Urinary bladder (tissue), 4 donors: ENCODE results near the gene PNKD. TPM values are rescaled to one million over a fixed set of nuclear protein-coding genes. Genes with fewer than 3 reads are reported as not detected.

Experiments used
- DNase-seq: peaks from one replicate; pipeline ENCODE4 v3.0.0-alpha.2; 2015; ENCODE audit errors: extremely low spot score
- H3K27ac ChIP-seq: one replicate; pipeline ENCODE4 v1.5.1; 2013; ENCODE audit warnings: low read depth, mild to moderate bottlenecking, moderate library complexity
- H3K36me3 ChIP-seq: one replicate; pipeline ENCODE4 v1.6.1; 2013; ENCODE audit warnings: mild to moderate bottlenecking, moderate library complexity; ENCODE audit not compliant: insufficient read depth
- H3K4me1 ChIP-seq: one replicate; pipeline ENCODE4 v1.6.1; 2013; ENCODE audit warnings: mild to moderate bottlenecking, moderate library complexity; ENCODE audit not compliant: insufficient read depth
- H3K4me3 ChIP-seq: one replicate; pipeline ENCODE4 v1.5.1; 2013; ENCODE audit warnings: low read depth, low read length
- WGBS: extraction: QIAGEN DNeasy Blood & Tissue Kit; methylation state at CpG from one replicate; pipeline ENCODE4 v1.1.7; 2013; 5-methylcytosine and 5-hydroxymethylcytosine counted together
- polyA plus RNA-seq: library from polyadenylated mRNA; stranded (reverse); fragments of 200-250 nt; gene quantifications from one replicate; pipeline ENCODE4 v1.2.3, GENCODE V29; 2013
- small RNA-seq: library from RNA; depleted of rRNA; stranded (forward); fragments of <200 nt; gene quantifications from one replicate; pipeline ENCODE3, GENCODE V24; 2014
- total RNA-seq: library from RNA; depleted of rRNA; stranded (reverse); fragments of >200 nt; gene quantifications from one replicate; pipeline ENCODE4 v1.2.3, GENCODE V29; 2014
- donor health status: healthy with polysubstance abuse.
- donor health status: healthy.

The PNKD gene
- total and polyA plus RNA-seq, 2 donors: 24.6 to 92.7 TPM

DNA sequence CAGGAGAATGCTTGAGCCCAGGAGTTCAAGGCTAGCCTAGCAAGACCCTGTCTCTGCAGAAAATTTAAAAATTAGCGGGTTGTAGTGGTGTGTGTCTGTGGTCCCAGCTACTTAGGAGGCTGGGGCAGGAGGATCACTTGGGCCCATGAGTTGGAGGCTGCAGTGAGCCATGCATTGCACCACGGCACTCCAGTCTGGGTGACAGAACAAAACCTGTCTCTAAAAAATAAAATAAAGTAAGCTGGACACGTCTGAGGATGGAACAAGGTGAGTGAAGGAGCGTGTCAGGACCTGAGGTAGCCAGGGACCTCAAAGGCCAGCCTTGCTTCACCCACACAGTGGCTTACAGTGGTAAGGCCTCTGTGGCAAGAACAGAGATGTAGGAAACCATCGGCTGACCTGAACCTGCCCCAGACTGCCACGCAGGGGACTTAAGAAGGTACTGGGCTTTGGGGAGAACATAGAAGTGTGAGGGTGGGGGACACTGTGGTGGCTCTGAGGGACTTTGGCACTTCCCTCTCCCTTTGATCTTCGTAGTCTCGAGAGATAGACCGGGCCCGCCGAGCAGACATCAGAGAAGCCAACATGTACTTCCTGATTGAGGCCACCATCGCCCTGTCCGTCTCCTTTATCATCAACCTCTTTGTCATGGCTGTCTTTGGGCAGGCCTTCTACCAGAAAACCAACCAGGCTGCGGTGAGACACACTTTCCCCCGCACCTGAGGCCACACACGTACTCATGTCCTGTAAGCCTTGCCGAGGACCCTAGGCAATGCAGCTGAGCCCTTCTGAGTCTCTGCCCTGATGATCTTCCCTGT is 119.2 kb downstream of the PNKD start:
- H3K36me3 ChIP-seq: no peaks in the 10 kb centered on the region
- no peak overlapping the region for H3K4me3 ChIP-seq
- 92% methylated on average over 17 of the region's 17 CpGs for WGBS
- DNase-seq: no peak
- no peak overlapping the region for H3K27ac ChIP-seq
- H3K4me1 ChIP-seq: no peaks in the 10 kb centered on the region

DNA sequence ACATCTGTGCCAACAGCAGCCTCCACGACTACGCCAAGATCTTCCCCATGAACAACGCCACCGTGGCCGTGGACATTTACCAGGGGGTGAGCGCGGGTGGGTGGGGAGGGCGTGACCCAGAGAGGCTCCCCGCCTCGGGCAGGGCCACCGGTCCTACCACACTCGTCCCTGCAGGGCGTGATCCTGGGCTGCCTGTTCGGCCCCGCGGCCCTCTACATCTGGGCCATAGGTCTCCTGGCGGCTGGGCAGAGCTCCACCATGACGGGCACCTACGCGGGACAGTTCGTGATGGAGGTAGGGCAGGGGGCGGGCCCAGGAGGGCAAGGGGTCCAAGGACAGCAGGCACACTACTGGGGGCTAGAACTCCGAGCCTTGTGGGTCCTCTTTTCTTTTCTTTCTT is 120.9 kb downstream of the PNKD start:
- WGBS: 92% methylated on average over 23 of the region's 23 CpGs
- Histone ChIP-seq H3K27ac (no peak overlapping the region), H3K36me3 (no peaks in the 10 kb centered on the region), H3K4me1 (no peaks in the 10 kb centered on the region), H3K4me3 (no peak overlapping the region)
- DNase-seq: no peak

DNA sequence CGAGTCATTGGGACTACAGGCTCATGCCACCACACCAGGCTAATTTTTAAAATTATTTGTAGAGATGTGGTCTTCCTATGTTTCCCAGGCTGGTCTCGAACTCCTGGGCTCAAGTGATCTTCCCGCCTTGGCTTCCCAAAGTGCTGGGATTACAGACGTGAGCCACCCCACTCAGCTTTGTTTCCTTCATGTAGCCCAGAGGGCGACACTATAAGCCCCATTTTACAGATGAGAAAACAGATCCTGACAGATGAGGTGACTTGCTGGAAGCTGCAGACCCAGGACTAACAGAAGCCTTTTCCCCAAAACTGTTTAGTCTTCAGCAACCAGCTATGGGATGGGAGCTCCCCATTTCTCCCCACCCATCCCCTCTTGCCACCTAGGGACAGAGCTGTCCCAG is 122.1 kb downstream of the PNKD start:
- DNase-seq: no peak
- Histone ChIP-seq H3K36me3 (no peaks in the 10 kb centered on the region), H3K4me3 (no peak overlapping the region), H3K4me1 (no peaks in the 10 kb centered on the region), H3K27ac (no peak overlapping the region)
- 93% methylated on average over 5 of the region's 5 CpGs for WGBS

DNA sequence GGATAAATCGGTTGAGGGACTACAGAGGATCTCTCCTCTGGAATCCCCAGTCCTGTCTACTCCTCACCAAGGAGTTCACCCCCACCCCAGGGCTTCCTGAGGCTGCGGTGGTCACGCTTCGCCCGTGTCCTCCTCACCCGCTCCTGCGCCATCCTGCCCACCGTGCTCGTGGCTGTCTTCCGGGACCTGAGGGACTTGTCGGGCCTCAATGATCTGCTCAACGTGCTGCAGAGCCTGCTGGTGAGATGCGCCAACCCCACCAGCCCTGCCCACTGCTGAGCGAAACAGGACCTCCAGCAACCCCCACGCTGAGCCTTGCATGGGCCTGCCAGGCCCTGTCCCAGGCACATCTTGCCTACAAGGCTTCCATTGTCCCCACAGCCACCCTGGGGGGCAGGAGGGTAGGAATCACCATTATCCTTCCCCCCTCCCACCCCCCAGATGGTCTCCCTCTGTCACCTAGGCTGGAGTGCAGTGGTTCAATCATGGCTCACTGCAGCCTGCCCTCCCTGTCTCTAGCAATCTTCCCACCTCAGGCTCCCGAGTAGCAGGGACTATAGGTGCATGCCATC is 122.7 kb downstream of the PNKD start:
- H3K27ac ChIP-seq: no peak overlapping the region
- no peak for DNase-seq
- 84% methylated on average over 16 of the region's 16 CpGs for WGBS
- no peaks in the 10 kb centered on the region for H3K4me1 ChIP-seq
- H3K36me3 ChIP-seq: no peaks in the 10 kb centered on the region
- no peak overlapping the region for H3K4me3 ChIP-seq

DNA sequence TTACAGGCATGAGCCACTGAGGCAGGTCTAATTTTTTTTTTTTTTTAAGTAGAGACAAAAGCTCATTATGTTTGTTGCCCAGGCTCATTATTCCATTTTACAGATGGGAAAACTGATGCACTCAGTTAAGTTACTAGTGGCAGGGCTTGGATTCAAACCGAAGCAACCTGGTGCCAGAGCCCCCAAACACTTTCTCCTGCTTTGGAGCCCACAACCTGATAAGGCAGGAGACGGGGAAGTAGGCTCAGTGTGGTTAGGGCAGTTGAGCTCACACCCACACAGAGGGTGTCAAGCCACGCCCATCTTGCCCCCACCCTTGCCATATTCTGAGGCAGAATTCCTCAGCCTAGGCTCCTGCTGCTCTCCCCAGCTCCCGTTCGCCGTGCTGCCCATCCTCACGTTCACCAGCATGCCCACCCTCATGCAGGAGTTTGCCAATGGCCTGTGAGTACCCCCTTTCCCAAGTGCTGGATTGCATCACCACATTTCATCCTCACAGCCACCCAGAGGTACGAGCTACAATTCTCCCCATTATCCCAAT is 123.5 kb downstream of the PNKD start:
- 71% methylated on average over 8 of the region's 8 CpGs for WGBS
- Histone ChIP-seq H3K36me3 (no peaks in the 10 kb centered on the region), H3K4me3 (no peak overlapping the region), H3K4me1 (no peaks in the 10 kb centered on the region), H3K27ac (no peak overlapping the region)
- DNase-seq: no peak

DNA sequence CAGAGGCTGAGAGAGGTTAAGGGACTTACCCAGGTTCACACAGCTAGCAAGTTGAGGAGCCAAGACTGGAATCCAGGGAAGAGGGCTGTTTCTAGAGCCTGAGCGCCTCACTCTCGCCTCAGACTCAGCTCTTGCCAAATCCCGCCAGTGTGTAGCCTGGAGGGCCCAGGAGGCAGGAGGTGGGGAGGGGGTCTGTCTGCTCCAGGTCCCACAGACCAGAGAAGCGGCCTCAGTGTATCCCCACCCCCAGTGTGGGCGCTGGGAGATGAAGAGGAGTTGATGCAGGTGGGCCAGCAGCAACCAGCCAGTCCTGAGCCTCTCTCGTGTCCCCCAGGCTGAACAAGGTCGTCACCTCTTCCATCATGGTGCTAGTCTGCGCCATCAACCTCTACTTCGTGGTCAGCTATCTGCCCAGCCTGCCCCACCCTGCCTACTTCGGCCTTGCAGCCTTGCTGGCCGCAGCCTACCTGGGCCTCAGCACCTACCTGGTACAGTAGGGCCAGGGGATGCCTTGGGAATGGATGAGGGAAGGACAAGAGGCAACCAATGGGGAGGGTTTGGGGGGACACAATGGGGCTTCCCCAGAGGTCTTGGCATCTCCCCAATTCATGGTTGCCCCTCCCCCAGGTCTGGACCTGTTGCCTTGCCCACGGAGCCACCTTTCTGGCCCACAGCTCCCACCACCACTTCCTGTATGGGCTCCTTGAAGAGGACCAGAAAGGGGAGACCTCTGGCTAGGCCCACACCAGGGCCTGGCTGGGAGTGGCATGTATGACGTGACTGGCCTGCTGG is 124.2 kb downstream of the PNKD start:
- no peak for DNase-seq

DNA sequence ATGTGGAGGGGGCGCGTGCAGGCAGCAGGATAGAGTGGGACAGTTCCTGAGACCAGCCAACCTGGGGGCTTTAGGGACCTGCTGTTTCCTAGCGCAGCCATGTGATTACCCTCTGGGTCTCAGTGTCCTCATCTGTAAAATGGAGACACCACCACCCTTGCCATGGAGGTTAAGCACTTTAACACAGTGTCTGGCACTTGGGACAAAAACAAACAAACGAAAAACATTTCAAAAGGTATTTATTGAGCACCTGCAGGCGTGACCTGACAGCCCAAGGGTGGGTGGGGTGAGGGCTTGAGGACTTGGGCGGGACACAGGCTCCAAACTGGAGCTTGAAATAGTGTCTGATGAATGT is 124.7 kb downstream of the PNKD start:
- Histone ChIP-seq H3K4me3 (no peak overlapping the region), H3K27ac (no peak overlapping the region), H3K36me3 (no peaks in the 10 kb centered on the region), H3K4me1 (no peaks in the 10 kb centered on the region)
- WGBS: 78% methylated on average over 6 of the region's 6 CpGs
- DNase-seq: no peak

More for the DNA sequence above, 124.2 kb downstream of the PNKD start:
- H3K4me3 ChIP-seq: no peak overlapping the region
- no peak overlapping the region for H3K27ac ChIP-seq
- no peaks in the 10 kb centered on the region for H3K4me1 ChIP-seq
- 89% methylated on average over 13 of the region's 13 CpGs for WGBS
- H3K36me3 ChIP-seq: no peaks in the 10 kb centered on the region

DNA sequence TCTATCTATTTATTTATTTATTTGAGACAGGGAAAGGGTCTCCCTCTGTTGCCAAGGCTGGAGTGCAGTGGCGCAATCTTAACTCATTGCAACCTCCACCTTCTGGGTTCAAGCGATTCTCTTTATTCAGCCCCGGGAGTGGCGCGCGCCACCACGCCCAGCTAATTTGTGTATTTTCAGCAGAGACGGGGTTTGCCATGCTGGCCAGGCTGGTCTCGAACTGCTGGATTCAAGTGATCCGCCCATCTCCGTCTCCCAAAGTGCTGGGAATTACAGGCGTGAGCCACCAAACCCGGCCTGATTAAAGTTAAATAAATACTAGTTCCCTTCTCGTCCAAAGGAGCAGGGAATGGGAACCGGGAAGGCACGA is 125.1 kb downstream of the PNKD start:
- DNase-seq: no peak
- H3K4me1 ChIP-seq: no peaks in the 10 kb centered on the region
- WGBS: 28% methylated on average over 16 of the region's 16 CpGs
- H3K36me3 ChIP-seq: no peaks in the 10 kb centered on the region
- no peak overlapping the region for H3K4me3 ChIP-seq
- peak overlapping the region; percentile 85 for H3K27ac ChIP-seq

DNA sequence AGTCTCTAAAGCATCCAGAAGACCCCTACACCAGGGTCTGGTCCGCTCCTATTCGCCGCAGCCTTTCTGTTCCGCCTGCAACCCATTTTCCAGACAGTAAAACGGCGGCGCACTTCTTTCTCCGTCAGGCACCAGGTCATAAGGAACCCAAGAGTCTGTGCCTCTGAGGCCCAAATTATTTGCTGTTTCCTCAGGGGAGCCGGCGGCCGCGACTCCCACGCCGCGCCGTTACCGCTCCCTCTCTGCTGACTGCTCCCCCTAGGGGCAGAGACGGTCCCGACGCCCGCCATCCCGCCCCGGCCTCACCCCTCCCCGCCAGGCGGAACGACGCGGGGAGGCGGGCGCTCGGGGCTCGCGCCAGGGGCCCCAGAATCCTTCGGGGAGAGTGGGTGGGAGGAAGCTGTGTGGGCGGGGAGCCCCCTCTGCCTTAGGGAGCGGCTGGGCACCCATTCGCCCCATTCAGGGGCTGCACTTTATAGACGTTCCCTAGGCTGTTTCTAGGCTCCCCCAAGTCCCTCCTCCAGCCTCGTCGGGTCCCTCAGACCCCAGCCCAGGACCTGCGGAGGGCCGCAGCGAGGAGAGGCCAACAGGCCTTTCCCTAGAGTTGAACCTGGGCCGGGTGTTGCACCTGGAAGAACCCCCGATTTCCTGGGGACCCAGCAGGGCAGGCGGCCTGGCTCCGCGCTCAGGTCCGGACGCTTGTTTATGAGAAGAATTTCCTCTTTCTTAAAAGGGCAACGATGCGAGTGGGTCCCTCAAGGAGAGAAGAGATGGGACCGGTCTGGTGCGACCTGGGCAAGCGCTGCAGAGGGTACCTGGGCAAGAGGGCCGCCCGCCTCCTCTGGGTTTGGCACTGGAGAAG is 125.7 kb downstream of the PNKD start:
- peak; percentile 94 for DNase-seq
- no peaks in the 10 kb centered on the region for H3K36me3 ChIP-seq
- under 1% methylated on average over 57 of the region's 57 CpGs for WGBS

More for the DNA sequence above, 125.7 kb downstream of the PNKD start:
- Histone ChIP-seq H3K27ac (peak overlapping the region; percentile 99), H3K4me1 (no peaks in the 10 kb centered on the region), H3K4me3 (peak overlapping the region; percentile 93)

Small RNA genes within 50 kb of the gene (small RNA-seq; reads per million reads assigned to genes)
- not detected for gene MIR6810

Other genes starting within 250 kb of the PNKD start
- not detected for gene RUFY4, start 201.3 kb upstream of the PNKD start, total RNA-seq
- gene RUFY4, start 201.3 kb upstream of the PNKD start, polyA plus RNA-seq: 0.09 TPM
- gene CXCR2, start 144.5 kb upstream of the PNKD start, total RNA-seq: 0.48 TPM
- 0.77 TPM for gene CXCR2, start 144.5 kb upstream of the PNKD start, polyA plus RNA-seq
- 0.26 TPM for gene CXCR1, start 103.6 kb upstream of the PNKD start, total RNA-seq
- 0.13 TPM for gene CXCR1, start 103.6 kb upstream of the PNKD start, polyA plus RNA-seq
- gene ARPC2, start 53.3 kb upstream of the PNKD start, total RNA-seq: 206 TPM
- 256 TPM for gene ARPC2, start 53.3 kb upstream of the PNKD start, polyA plus RNA-seq
- gene GPBAR1, start 9.5 kb upstream of the PNKD start, total RNA-seq: 1.6 TPM
- 19.3 TPM for gene GPBAR1, start 9.5 kb upstream of the PNKD start, polyA plus RNA-seq
- gene AAMP, start 382 bp upstream of the PNKD start, total RNA-seq: 75.9 TPM
- 139 TPM for gene AAMP, start 382 bp upstream of the PNKD start, polyA plus RNA-seq
- gene TMBIM1, start 22.0 kb downstream of the PNKD start, total RNA-seq: 127 TPM
- 180 TPM for gene TMBIM1, start 22.0 kb downstream of the PNKD start, polyA plus RNA-seq
- not detected for gene CATIP, start 86.3 kb downstream of the PNKD start, total RNA-seq
- not detected for gene CATIP, start 86.3 kb downstream of the PNKD start, polyA plus RNA-seq
- 1.7 TPM for gene SLC11A1, start 111.8 kb downstream of the PNKD start, total RNA-seq
- 19.7 TPM for gene SLC11A1, start 111.8 kb downstream of the PNKD start, polyA plus RNA-seq
- gene CTDSP1, start 129.3 kb downstream of the PNKD start, total RNA-seq: 66.2 TPM
- gene CTDSP1, start 129.3 kb downstream of the PNKD start, polyA plus RNA-seq: 179 TPM
- gene VIL1, start 148.6 kb downstream of the PNKD start, total RNA-seq: not detected
- gene VIL1, start 148.6 kb downstream of the PNKD start, polyA plus RNA-seq: 0.08 TPM